ENCODE results near the gene NR3C1. TPM values are rescaled to one million over a fixed set of nuclear protein-coding genes. Genes with fewer than 3 reads are reported as not detected.

The NR3C1 gene
- polyA plus RNA-seq, 1 donor from 2014 or later = 2.3 TPM

- no peaks in the 10 kb centered on the region for H3K9me3 ChIP-seq (ENCODE audit: low read length)
- H3K27ac ChIP-seq (ENCODE audit: low read length) = no peak overlapping the region
- no peak overlapping the region for H3K4me2 ChIP-seq (ENCODE audit: low read length)
These were observed 31.7 kb upstream of the NR3C1 start for GRCh38 chr5:143435210-143435657.

More at GRCh38 chr5:143435210-143435657, 31.7 kb upstream of the NR3C1 start:
- TF ChIP-seq CTCF (IDR thresholded peaks at IDR 0.05; ENCODE audit: poor library complexity, severe bottlenecking) (no peak), REST (IDR thresholded peaks at IDR 0.05; ENCODE audit: borderline replicate concordance) (no peak), TAF1 (IDR thresholded peaks at IDR 0.05; ENCODE audit: low read depth) (no peak), SMC3 (conservative IDR thresholded peaks at IDR 0.05; ENCODE audit: poor library complexity) (no peak), MXI1 (conservative IDR thresholded peaks at IDR 0.05; ENCODE audit: poor library complexity, severe bottlenecking) (no peak), RAD21 (conservative IDR thresholded peaks at IDR 0.05) (no peak), EP300 (conservative IDR thresholded peaks at IDR 0.05; ENCODE audit: poor library complexity, severe bottlenecking) (no peak), POLR2AphosphoS5 (IDR thresholded peaks at IDR 0.05) (no peak)
- Histone ChIP-seq H3K9ac (ENCODE audit: low read length) (no peak overlapping the region), H4K20me1 (ENCODE audit: insufficient read depth) (no peaks in the 10 kb centered on the region), H3K4me3 (ENCODE audit: low read length) (no peak overlapping the region), H3K9me2 (ENCODE audit: insufficient read depth, low read length) (no peaks in the 10 kb centered on the region), H3K79me2 (replicated peaks; ENCODE audit: insufficient read depth, low read length) (no peaks in the 10 kb centered on the region), H3F3A (ENCODE audit: insufficient read depth, low read length, poor library complexity, severe bottlenecking) (no peaks in the 10 kb centered on the region), H2AFZ (ENCODE audit: low read depth, low read length) (no peak overlapping the region), H3K27me3 (ENCODE audit: insufficient read depth, low read depth, low read length) (no peaks in the 10 kb centered on the region), H3K36me3 (ENCODE audit: insufficient read depth, low read length) (no peaks in the 10 kb centered on the region)

Measured in neural cell (in vitro differentiated cells).